Liver (tissue), 9 donors: ENCODE results near the gene NTNG1. TPM values are rescaled to one million over a fixed set of nuclear protein-coding genes. Genes with fewer than 3 reads are reported as not detected.

Experiments used
- DNase-seq: peaks from one replicate; pipeline ENCODE4 v3.0.0-alpha.2; 2017; ENCODE audit warnings: low spot score
- H3K27ac ChIP-seq, 2 donors: one replicate each; pipeline ENCODE4 v1.7.0; 2013; ENCODE audit warnings: inconsistent platforms in 2 of 2, low read length in 2 of 2, control low read depth in 1 of 2, low read depth in 1 of 2, mild to moderate bottlenecking in 1 of 2
- H3K27me3 ChIP-seq, 4 donors: one replicate each; pipeline versions ENCODE4 v1.6.1 to v1.7.0; 2013; ENCODE audit warnings: low read length in 3 of 4, inconsistent platforms in 1 of 4, mild to moderate bottlenecking in 1 of 4, moderate library complexity in 1 of 4; ENCODE audit not compliant: control insufficient read depth in 4 of 4, insufficient read depth in 4 of 4
- H3K36me3 ChIP-seq, 4 donors: one replicate each; pipeline versions ENCODE4 v1.6.1 to v1.7.0; 2013; ENCODE audit warnings: low read length in 3 of 4, mild to moderate bottlenecking in 3 of 4, low read depth in 1 of 4, moderate library complexity in 1 of 4; ENCODE audit not compliant: control insufficient read depth in 4 of 4, insufficient read depth in 3 of 4
- H3K4me1 ChIP-seq, 4 donors: one replicate each; pipeline versions ENCODE4 v1.6.1 to v1.7.0; 2013; ENCODE audit warnings: low read length in 3 of 4, mild to moderate bottlenecking in 3 of 4, moderate library complexity in 1 of 4; ENCODE audit not compliant: control insufficient read depth in 4 of 4, insufficient read depth in 4 of 4
- H3K4me3 ChIP-seq, 3 donors: one replicate each; pipeline versions ENCODE4 v1.6.1 to v1.7.0; 2013; ENCODE audit warnings: low read length in 3 of 3, control low read depth in 1 of 3, low read depth in 1 of 3, mild to moderate bottlenecking in 1 of 3
- H3K9ac ChIP-seq, 2 donors: one replicate each; pipeline ENCODE4 v1.7.0; 2013; ENCODE audit warnings: low read length in 2 of 2, mild to moderate bottlenecking in 2 of 2, moderate library complexity in 2 of 2, control low read depth in 1 of 2, low read depth in 1 of 2
- H3K9me3 ChIP-seq, 4 donors: one replicate each; pipeline versions ENCODE4 v1.6.1 to v1.7.0; 2013; ENCODE audit warnings: low read length in 3 of 4; ENCODE audit not compliant: control insufficient read depth in 4 of 4
- ATF3 ChIP-seq: IDR thresholded peaks from 2 replicates; pipeline ENCODE4 v1.6.1; 2016; ENCODE audit warnings: antibody characterized with exemption
- CTCF ChIP-seq: fragments of 150-350 bp; IDR thresholded peaks from 2 replicates; pipeline ENCODE4 v1.5.1; 2017; ENCODE audit warnings: improper control_type of control experiment, low read depth, low read length; ENCODE audit not compliant: missing input control
- GABPA ChIP-seq, 2 donors: IDR thresholded peaks in 1 of 2; conservative IDR thresholded peaks in 1 of 2; 2 replicates each; pipeline ENCODE4 v1.6.1; 2016; ENCODE audit warnings: antibody characterized with exemption in 2 of 2, mild to moderate bottlenecking in 1 of 2, moderate library complexity in 1 of 2
- HNF4A ChIP-seq, 2 donors: conservative IDR thresholded peaks; 2 replicates each; pipeline ENCODE4 v1.6.1; 2016; ENCODE audit warnings: antibody characterized with exemption in 2 of 2, mild to moderate bottlenecking in 2 of 2
- MAX ChIP-seq: IDR thresholded peaks from 2 replicates; pipeline ENCODE4 v1.6.1; 2016; ENCODE audit warnings: antibody characterized with exemption
- NR2F2 ChIP-seq: IDR thresholded peaks from 2 replicates; pipeline ENCODE4 v1.6.1; 2016; ENCODE audit warnings: antibody characterized with exemption
- RAD21 ChIP-seq, 2 donors: IDR thresholded peaks; 2 replicates each; pipeline ENCODE4 v1.6.1; 2016; ENCODE audit warnings: antibody characterized with exemption in 2 of 2, mild to moderate bottlenecking in 2 of 2
- REST ChIP-seq: IDR thresholded peaks from 2 replicates; pipeline ENCODE4 v1.6.1; 2016; ENCODE audit warnings: antibody characterized with exemption, mild to moderate bottlenecking
- RXRA ChIP-seq, 2 donors: IDR thresholded peaks; 2 replicates each; pipeline ENCODE4 v1.6.1; 2017 to 2018; ENCODE audit warnings: antibody characterized with exemption in 2 of 2, mild to moderate bottlenecking in 1 of 2
- SP1 ChIP-seq: IDR thresholded peaks from 2 replicates; pipeline ENCODE4 v1.6.1; 2018; ENCODE audit warnings: antibody characterized with exemption, mild to moderate bottlenecking
- TAF1 ChIP-seq: conservative IDR thresholded peaks from 2 replicates; pipeline ENCODE4 v1.6.1; 2016; ENCODE audit warnings: antibody characterized with exemption, mild to moderate bottlenecking
- YY1 ChIP-seq: IDR thresholded peaks from 2 replicates; pipeline ENCODE4 v1.6.1; 2016; ENCODE audit warnings: antibody characterized with exemption, mild to moderate bottlenecking
- ZBTB33 ChIP-seq: IDR thresholded peaks from 2 replicates; pipeline ENCODE4 v1.6.1; 2016; ENCODE audit warnings: antibody characterized with exemption
- WGBS: extraction: QIAGEN DNeasy Blood & Tissue Kit; methylation state at CpG from one replicate; pipeline ENCODE4 v1.1.7; 2013; 5-methylcytosine and 5-hydroxymethylcytosine counted together
- polyA plus RNA-seq, 2 donors: library from polyadenylated mRNA; stranded (reverse) in 1 of 2; unstranded in 1 of 2; fragments of 200-250 nt in 1 of 2; fragments of >200 nt in 1 of 2; fragmentation: Nextera tagmentation in 1 of 2; extraction: Ambion mirVana in 1 of 2; gene quantifications; one replicate each; pipeline versions ENCODE4 v1.2.1 to v1.2.3, GENCODE V29; 2013 to 2015
- total RNA-seq, 2 donors: library from RNA; depleted of rRNA; stranded (reverse); fragments of >200 nt; gene quantifications; one replicate each; pipeline ENCODE4 v1.2.3, GENCODE V29; 2014
- donor health status: healthy.
- donor health status: healthy.
- donor health status: healthy.
- donor health status: healthy.
- donor health status: healthy.

NTNG1 gene
- total and polyA plus RNA-seq, 4 donors: under 0.01 TPM; not detected in 2

- H3K4me3 ChIP-seq: no peak overlapping the region
- TF ChIP-seq ATF3 (no peak), NR2F2 (no peak), GABPA (IDR thresholded peaks at IDR 0.05 in 1 of 2, conservative IDR thresholded peaks at IDR 0.05 in 1 of 2) (no peak), YY1 (no peak)
- no peak overlapping the region for H3K27ac ChIP-seq
- no peaks in the 10 kb centered on the region for H3K27me3 ChIP-seq
- H3K36me3 ChIP-seq: no peaks in the 10 kb centered on the region
- DNase-seq: no peak
- no peaks in the 10 kb centered on the region for H3K4me1 ChIP-seq
- WGBS: 95% methylated on average over 1 of the region's 1 CpG
- no peak overlapping the region for H3K9ac ChIP-seq
- no peaks in the 10 kb centered on the region for H3K9me3 ChIP-seq
Measured at GRCh38 chr1:107442551-107442950, 301.7 kb downstream of the NTNG1 start.

- no peak for DNase-seq
- H3K4me1 ChIP-seq: no peaks in the 10 kb centered on the region
- no peaks in the 10 kb centered on the region for H3K9me3 ChIP-seq
- TF ChIP-seq SP1: no peak
- no peak for TF ChIP-seq RXRA (IDR thresholded peaks at IDR 0.05)
- no peak for TF ChIP-seq ATF3
- TF ChIP-seq REST: no peak
- no peak for TF ChIP-seq NR2F2
- TF ChIP-seq TAF1: no peak
- no peak overlapping the region for H3K4me3 ChIP-seq
- H3K9ac ChIP-seq: no peak overlapping the region
- H3K36me3 ChIP-seq: no peaks in the 10 kb centered on the region
- H3K27ac ChIP-seq: no peak overlapping the region
- 76% methylated on average over 5 of the region's 5 CpGs for WGBS
- no peaks in the 10 kb centered on the region for H3K27me3 ChIP-seq
Measured at GRCh38 chr1:107443027-107443426, 302.2 kb downstream of the NTNG1 start.

GRCh38 chr1:107443860-107444259, 303.0 kb downstream of the NTNG1 start:
- Histone ChIP-seq H3K9me3 (no peaks in the 10 kb centered on the region), H3K27me3 (no peaks in the 10 kb centered on the region), H3K4me3 (no peak overlapping the region), H3K36me3 (no peaks in the 10 kb centered on the region), H3K27ac (no peak overlapping the region), H3K9ac (no peak overlapping the region), H3K4me1 (no peaks in the 10 kb centered on the region)
- no peak for DNase-seq
- TF ChIP-seq YY1 (no peak), ZBTB33 (no peak), HNF4A (conservative IDR thresholded peaks at IDR 0.05) (no peak), SP1 (no peak), REST (no peak), CTCF (no peak), RAD21 (IDR thresholded peaks at IDR 0.05) (no peak), GABPA (IDR thresholded peaks at IDR 0.05 in 1 of 2, conservative IDR thresholded peaks at IDR 0.05 in 1 of 2) (no peak), MAX (no peak), ATF3 (no peak)
- 49% methylated on average over 2 of the region's 2 CpGs for WGBS
